Keratinocyte (primary cell): Measurements from ENCODE around the gene USP54. TPM values are rescaled to one million over a fixed set of nuclear protein-coding genes. Genes with fewer than 3 reads are reported as not detected.

ENCODE experiments used
- DNase-seq: peaks from one replicate; pipeline ENCODE4 v3.0.0-alpha.2; 2011; ENCODE audit warnings: low read depth, missing footprints, low spot score
- FAIRE-seq: peaks from 2 replicates; lab custom pipeline; 2011; peaks lifted over from hg19 to GRCh38; lab: Jason Lieb, UNC
- H2AFZ ChIP-seq: 2 replicates; pipeline ENCODE4 v1.6.0; 2012; ENCODE audit warnings: low read length, control low read depth, inconsistent platforms; ENCODE audit not compliant: control insufficient read depth
- H3K27ac ChIP-seq: 2 replicates; pipeline ENCODE4 v1.5.1; 2011; ENCODE audit warnings: low read length; ENCODE audit not compliant: control insufficient read depth, insufficient read depth
- H3K27me3 ChIP-seq: 3 replicates; pipeline ENCODE4 v1.6.0; 2011; ENCODE audit warnings: low read length; ENCODE audit not compliant: control insufficient read depth, insufficient read depth; ENCODE audit errors: extremely low read depth
- H3K36me3 ChIP-seq, 2 experiments: 2 replicates in 1 of 2; 3 replicates in 1 of 2; pipeline ENCODE4 v1.5.1; 2011; ENCODE audit warnings: low read length in 2 of 2, mild to moderate bottlenecking in 1 of 2; ENCODE audit not compliant: control insufficient read depth in 2 of 2, insufficient read depth in 2 of 2; ENCODE audit errors: extremely low read depth in 1 of 2
- H3K4me1 ChIP-seq: 3 replicates; pipeline ENCODE4 v1.5.1; 2011; ENCODE audit warnings: low read length; ENCODE audit not compliant: control insufficient read depth, insufficient read depth; ENCODE audit errors: extremely low read depth
- H3K4me2 ChIP-seq: 3 replicates; pipeline ENCODE4 v1.6.0; 2011; ENCODE audit warnings: low read depth, low read length; ENCODE audit not compliant: control insufficient read depth, insufficient read depth; ENCODE audit errors: extremely low read depth
- H3K4me3 ChIP-seq, 3 experiments: fragments of 200-600 bp in 1 of 3; sonication (generic) in 1 of 3; 2 replicates in 2 of 3; 3 replicates in 1 of 3; pipeline ENCODE4 v1.5.1; 2011 to 2016; ENCODE audit warnings: low read length in 3 of 3, mild to moderate bottlenecking in 3 of 3, control low read depth in 2 of 3, inconsistent platforms in 1 of 3, low read depth in 1 of 3, mixed read lengths in 1 of 3, mixed run types in 1 of 3, moderate library complexity in 1 of 3; ENCODE audit not compliant: control insufficient read depth in 2 of 3, insufficient read depth in 2 of 3; ENCODE audit errors: extremely low read depth in 1 of 3
- H3K79me2 ChIP-seq: 2 replicates; pipeline ENCODE4 v1.6.0; 2012; ENCODE audit warnings: low read length; ENCODE audit not compliant: control insufficient read depth, insufficient read depth
- H3K9ac ChIP-seq: 3 replicates; pipeline ENCODE4 v1.6.0; 2011; ENCODE audit warnings: low read length; ENCODE audit not compliant: control insufficient read depth, insufficient read depth; ENCODE audit errors: extremely low read depth
- H3K9me1 ChIP-seq: 3 replicates; pipeline ENCODE4 v1.6.0; 2011; ENCODE audit warnings: low read length; ENCODE audit not compliant: control insufficient read depth, insufficient read depth; ENCODE audit errors: extremely low read depth
- H3K9me3 ChIP-seq: 2 replicates; pipeline ENCODE4 v1.5.1; 2012; ENCODE audit warnings: low read depth, low read length; ENCODE audit not compliant: control insufficient read depth
- H4K20me1 ChIP-seq: 3 replicates; pipeline ENCODE4 v1.6.0; 2011; ENCODE audit warnings: low read length; ENCODE audit not compliant: control insufficient read depth, insufficient read depth; ENCODE audit errors: extremely low read depth
- CTCF ChIP-seq, 3 experiments: IDR thresholded peaks in 1 of 3; conservative IDR thresholded peaks in 1 of 3; optimal IDR thresholded peaks in 1 of 3; 2 replicates in 2 of 3; 3 replicates in 1 of 3; pipeline versions ENCODE3 to v1.5.1; 2011; ENCODE audit warnings: low read length in 3 of 3, mild to moderate bottlenecking in 3 of 3, moderate library complexity in 2 of 3, control low read depth in 1 of 3, inconsistent platforms in 1 of 3; ENCODE audit not compliant: insufficient read depth in 2 of 3; ENCODE audit errors: extremely low read depth in 1 of 3
- EZH2 ChIP-seq: IDR thresholded peaks from one replicate; pipeline ENCODE4 v1.6.1; 2012; ENCODE audit warnings: inconsistent platforms, mild to moderate bottlenecking, low read length, moderate library complexity
- dilution Hi-C: fragments of 300-500 bp; cut with MboI; formaldehyde crosslinking; loops from one replicate; pipeline ENCODE4 v1.7.0; 2020; ENCODE audit warnings: low sequenced_read_pairs; ENCODE audit not compliant: extremely low pct_ligation_motif_present
- polyA plus RNA-seq, 5 experiments: library from polyadenylated mRNA; depleted of rRNA in 3 of 5; stranded (reverse) in 3 of 5; stranded (forward) in 1 of 5; unstranded in 1 of 5; fragments of >200 nt; gene quantifications; 1 replicate in 1 of 5; 2 replicates in 3 of 5; 3 replicates in 1 of 5; pipeline versions ENCODE4 v1.2.1 to v1.2.3, GENCODE V29; 2011 to 2012; ENCODE audit warnings: missing spikeins in 2 of 5, low read depth in 1 of 5, low replicate concordance in 1 of 5

USP54 gene
- polyA plus RNA-seq, 1 donor (not counting 4 experiments of a cell fraction or from before 2014, with no cell fraction given): 7.6 TPM

GRCh38 chr10:73545357-73545756 lies 45.8 kb downstream of the USP54 start:
- Histone ChIP-seq H3K36me3 (peaks cover 2% of the 10 kb centered on the region in 2 experiments), H3K9me1 (no peaks in the 10 kb centered on the region), H2AFZ (no peak overlapping the region), H3K9ac (no peak overlapping the region), H3K4me2 (no peak overlapping the region), H3K27me3 (no peaks in the 10 kb centered on the region), H3K79me2 (no peaks in the 10 kb centered on the region), H3K9me3 (no peaks in the 10 kb centered on the region), H3K4me1 (no peaks in the 10 kb centered on the region), H3K27ac (no peak overlapping the region), H4K20me1 (no peaks in the 10 kb centered on the region), H3K4me3 (no peak overlapping the region)
- FAIRE-seq: no peak
- dilution Hi-C loops: no loop called here
- no peak for TF ChIP-seq CTCF (optimal IDR thresholded peaks at IDR 0.05 in 1 of 3, IDR thresholded peaks at IDR 0.05 in 1 of 3, conservative IDR thresholded peaks at IDR 0.05 in 1 of 3; ENCODE audit: extremely low read depth in 1 of 3, insufficient read depth in 2 of 3, low read length in 3 of 3)
- TF ChIP-seq EZH2: no peak
- no peak for DNase-seq

GRCh38 chr10:73537709-73538108 lies 53.4 kb downstream of the USP54 start:
- Histone ChIP-seq H3K4me2 (no peak overlapping the region), H3K4me1 (no peaks in the 10 kb centered on the region), H3K27ac (no peak overlapping the region), H3K27me3 (no peaks in the 10 kb centered on the region), H3K9me3 (no peaks in the 10 kb centered on the region), H3K9ac (no peak overlapping the region), H3K36me3 (peaks cover 0 to 1% of the 10 kb centered on the region in 2 experiments), H3K79me2 (no peaks in the 10 kb centered on the region), H3K9me1 (no peaks in the 10 kb centered on the region), H4K20me1 (no peaks in the 10 kb centered on the region), H2AFZ (no peak overlapping the region), H3K4me3 (no peak overlapping the region)
- no peak for DNase-seq
- no peak for FAIRE-seq
- TF ChIP-seq CTCF (optimal IDR thresholded peaks at IDR 0.05 in 1 of 3, IDR thresholded peaks at IDR 0.05 in 1 of 3, conservative IDR thresholded peaks at IDR 0.05 in 1 of 3; ENCODE audit: extremely low read depth in 1 of 3, insufficient read depth in 2 of 3, low read length in 3 of 3): no peak
- dilution Hi-C loops: loop anchor here (10.0 kb wide), 1 partner anchor 87 kb away; no protein-coding TSS in a partner anchor
